ENCODE results near the gene MTARC2. TPM values are rescaled to one million over a fixed set of nuclear protein-coding genes. Genes with fewer than 3 reads are reported as not detected.

Gene MTARC2
- total RNA-seq, 4 donors from 2014 or later = 1.5 to 6.7 (median 6.1) TPM

- Histone ChIP-seq H3K4me3 (peak overlapping the region; percentile 69 to 85 (median 74)), H3K27ac (peak overlapping the region in 3 of 4 donors; percentile 85 to 93 (median 91)), H3K36me3 (no peaks in the 10 kb centered on the region), H3K4me1 (peaks cover 14 to 54% (median 15%) of the 10 kb centered on the region in 3 donors), H3K27me3 (no peaks in the 10 kb centered on the region), H3K9me3 (no peaks in the 10 kb centered on the region)
- 4 to 5% methylated on average over 3 of the region's 3 CpGs for WGBS, 2 donors
- DNase-seq = no peak
- no peak for TF ChIP-seq POLR2A (IDR thresholded peaks at IDR 0.05)
- TF ChIP-seq CTCF (IDR thresholded peaks at IDR 0.05) = no peak
- intact Hi-C loops (cut with DNase I) = no loop called here
These were observed 814 bp downstream of the MTARC2 start for GRCh38 chr1:220748936-220749335.

GRCh38 chr1:220750131-220750515, 2.0 kb downstream of the MTARC2 start:
- Histone ChIP-seq H3K9me3 (no peaks in the 10 kb centered on the region), H3K4me3 (peak overlapping the region in 2 of 4 donors; percentile 75 to 85), H3K27me3 (no peaks in the 10 kb centered on the region), H3K27ac (peak overlapping the region in 1 of 4 donors; percentile 13), H3K4me1 (peaks cover 14 to 54% (median 15%) of the 10 kb centered on the region in 3 donors), H3K36me3 (peaks cover 0 to 11% (median 0%) of the 10 kb centered on the region in 3 donors)
- TF ChIP-seq CTCF (IDR thresholded peaks at IDR 0.05) = no peak
- no peak for TF ChIP-seq POLR2A (IDR thresholded peaks at IDR 0.05)
- DNase-seq = no peak
- 46 to 63% methylated on average over 6 of the region's 6 CpGs for WGBS, 2 donors
- intact Hi-C loops (cut with DNase I) = no loop called here

- intact Hi-C loops (cut with DNase I) = no loop called here
- no peak for TF ChIP-seq POLR2A (IDR thresholded peaks at IDR 0.05)
- Histone ChIP-seq H3K9me3 (no peaks in the 10 kb centered on the region), H3K27ac (no peak overlapping the region), H3K27me3 (no peaks in the 10 kb centered on the region), H3K36me3 (peaks cover 0 to 21% (median 0%) of the 10 kb centered on the region in 3 donors), H3K4me3 (no peak overlapping the region), H3K4me1 (peaks cover 14 to 54% (median 15%) of the 10 kb centered on the region in 3 donors)
- no peak for DNase-seq
- 53 to 84% methylated on average over 2 of the region's 2 CpGs for WGBS, 2 donors
These were observed 3.0 kb downstream of the MTARC2 start for GRCh38 chr1:220751111-220751510.

- WGBS, 2 donors = 91 to 94% methylated on average over 5 to 6 of the region's 6 CpGs
- no peaks in the 10 kb centered on the region for H3K9me3 ChIP-seq
- intact Hi-C loops (cut with DNase I) = no loop called here
- peaks cover 0 to 36% (median 9%) of the 10 kb centered on the region in 3 donors for H3K4me1 ChIP-seq
- H3K36me3 ChIP-seq = peaks cover 0 to 39% (median 0%) of the 10 kb centered on the region in 3 donors
- no peaks in the 10 kb centered on the region for H3K27me3 ChIP-seq
- H3K4me3 ChIP-seq = no peak overlapping the region
- no peak for DNase-seq
- no peak for TF ChIP-seq POLR2A (IDR thresholded peaks at IDR 0.05)
- no peak for TF ChIP-seq CTCF (IDR thresholded peaks at IDR 0.05)
- H3K27ac ChIP-seq = no peak overlapping the region
These were observed 6.2 kb downstream of the MTARC2 start for GRCh38 chr1:220754212-220754917.

GRCh38 chr1:220754918-220755295, 6.8 kb downstream of the MTARC2 start:
- H3K4me3 ChIP-seq = no peak overlapping the region
- no peaks in the 10 kb centered on the region for H3K9me3 ChIP-seq
- TF ChIP-seq CTCF (IDR thresholded peaks at IDR 0.05) (no peak), POLR2A (IDR thresholded peaks at IDR 0.05) (no peak)
- H3K27me3 ChIP-seq = no peaks in the 10 kb centered on the region
- H3K36me3 ChIP-seq = peaks cover 0 to 39% (median 0%) of the 10 kb centered on the region in 3 donors
- intact Hi-C loops (cut with DNase I) = no loop called here
- 90% methylated on average over 3 of the region's 4 CpGs for WGBS, 2 donors
- no peak overlapping the region for H3K27ac ChIP-seq
- H3K4me1 ChIP-seq = peaks cover 0 to 31% (median 9%) of the 10 kb centered on the region in 3 donors
- DNase-seq = no peak

All from esophagus squamous epithelium (tissue), 5 donors.